HepG2 (cell line): ENCODE data around the gene ZC3H14. TPM values are rescaled to one million over a fixed set of nuclear protein-coding genes. Genes with fewer than 3 reads are reported as not detected.

Source experiments
- AHR ChIP-seq: IDR thresholded peaks from 2 replicates; pipeline ENCODE4 v1.6.1; 2018; ENCODE audit warnings: missing genetic modification reagents, missing compliant biosample characterization
- FUBP1 ChIP-seq: sonication (generic); formaldehyde crosslinking; IDR thresholded peaks from 2 replicates; pipeline ENCODE4 v1.5.1; 2020; ENCODE audit warnings: missing genetic modification reagents, mild to moderate bottlenecking, borderline replicate concordance
- KDM1A ChIP-seq: IDR thresholded peaks from 2 replicates; pipeline ENCODE4 v1.6.1; 2016; ENCODE audit warnings: missing compliant biosample characterization
- KDM5A ChIP-seq: fragments of 200-600 bp; sonication (generic); IDR thresholded peaks from 2 replicates; pipeline ENCODE4 v1.7.0; 2018; ENCODE audit warnings: antibody characterized with exemption, mild to moderate bottlenecking, low read length, borderline replicate concordance
- KLF9 ChIP-seq: IDR thresholded peaks from 2 replicates; pipeline ENCODE4 v1.6.1; 2016; ENCODE audit warnings: low read depth
- MBD4 ChIP-seq: IDR thresholded peaks from 2 replicates; pipeline ENCODE4 v1.6.1; 2012; ENCODE audit warnings: low read length, inconsistent platforms, borderline replicate concordance
- ZIK1 ChIP-seq: sonication (generic); formaldehyde crosslinking; IDR thresholded peaks from 2 replicates; pipeline ENCODE4 v1.5.0; 2020; ENCODE audit warnings: mild to moderate bottlenecking, low read depth, missing genetic modification reagents, borderline replicate concordance
- ZNF333 ChIP-seq: sonication (generic); formaldehyde crosslinking; IDR thresholded peaks from 2 replicates; pipeline ENCODE4 v1.4.0; 2020; ENCODE audit warnings: mild to moderate bottlenecking, missing genetic modification reagents, borderline replicate concordance
- polyA plus RNA-seq, 8 experiments: library from polyadenylated mRNA; depleted of rRNA in 3 of 8; stranded (reverse) in 7 of 8; unstranded in 1 of 8; fragments of >200 nt; fragmentation: Illumina TruSeq in 4 of 8; extraction: Trizol in 4 of 8; gene quantifications; 2 replicates each; pipeline versions ENCODE4 v1.2.1 to v1.2.3, GENCODE V29; 2011 to 2016; ENCODE audit warnings: low read depth in 4 of 8, missing spikeins in 1 of 8, mixed read lengths in 1 of 8; ENCODE audit not compliant: insufficient read depth in 1 of 8
- total RNA-seq, 5 experiments: library from RNA; depleted of rRNA; stranded (reverse); fragments of >200 nt; fragmentation: Illumina TruSeq; extraction: Trizol; gene quantifications; 2 replicates each; pipeline ENCODE4 v1.2.3, GENCODE V29; 2016; ENCODE audit warnings: low read depth in 1 of 5
- TF ChIP-seq, protein P1 (sequence below): sonication (generic); formaldehyde crosslinking; IDR thresholded peaks from 2 replicates; pipeline ENCODE4 v1.4.0; 2020; ENCODE audit warnings: missing genetic modification reagents, borderline replicate concordance
- TF ChIP-seq, protein P2 (sequence below): sonication (generic); formaldehyde crosslinking; conservative IDR thresholded peaks from 2 replicates; pipeline ENCODE4 v1.4.0; 2020; ENCODE audit warnings: missing genetic modification reagents
- TF ChIP-seq, protein P3 (sequence below): sonication (generic); formaldehyde crosslinking; IDR thresholded peaks from 2 replicates; pipeline ENCODE4 v1.4.0; 2020; ENCODE audit warnings: missing genetic modification reagents

Gene ZC3H14
- total and polyA plus RNA-seq, 2 of the 13 experiments (the other 11 are each of a cell fraction or from before 2014, with no cell fraction given): 65.1 to 67.5 TPM

DNA sequence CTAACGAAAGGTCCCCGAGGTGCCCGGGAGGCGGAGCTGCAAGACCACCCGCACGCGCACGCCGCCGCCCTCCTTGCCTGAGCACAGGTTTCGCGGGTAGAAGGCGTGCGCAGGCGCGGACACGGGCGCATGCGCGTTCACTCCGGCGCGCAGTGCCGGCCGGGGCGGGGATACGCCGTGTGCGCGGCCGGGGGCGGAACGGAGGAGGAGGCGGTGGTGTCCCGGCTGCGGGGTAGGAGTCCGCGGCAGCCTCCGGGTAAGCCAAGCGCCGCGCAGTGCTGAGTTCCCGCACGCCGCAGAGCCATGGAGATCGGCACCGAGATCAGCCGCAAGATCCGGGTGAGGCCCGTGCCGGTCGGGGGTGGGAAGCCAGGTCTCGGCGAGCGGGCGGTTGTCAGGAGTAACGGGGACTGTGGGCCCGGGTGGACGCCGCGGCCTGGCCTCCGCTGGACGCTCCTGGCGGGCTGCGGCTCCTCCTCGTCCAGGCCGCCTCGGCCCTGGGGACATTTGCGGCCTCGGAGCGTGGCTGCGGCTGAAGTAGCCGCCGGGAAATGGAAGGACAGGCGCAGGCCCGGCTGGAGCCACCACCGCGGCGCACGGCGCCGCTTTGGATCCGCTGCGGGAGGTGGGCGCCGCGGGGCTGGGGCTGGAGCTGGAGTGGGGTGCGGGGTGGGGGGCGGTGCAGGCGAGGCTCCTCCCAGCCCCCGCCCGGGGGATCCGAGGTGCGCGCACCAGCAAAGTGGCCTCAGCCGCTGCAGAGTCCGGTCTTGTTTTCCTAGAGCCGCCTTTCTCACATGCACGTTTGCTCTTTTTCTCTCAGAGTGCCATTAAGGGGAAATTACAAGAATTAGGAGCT is at the start of gene ZC3H14 (continued):
- TF ChIP-seq, protein P1, sequence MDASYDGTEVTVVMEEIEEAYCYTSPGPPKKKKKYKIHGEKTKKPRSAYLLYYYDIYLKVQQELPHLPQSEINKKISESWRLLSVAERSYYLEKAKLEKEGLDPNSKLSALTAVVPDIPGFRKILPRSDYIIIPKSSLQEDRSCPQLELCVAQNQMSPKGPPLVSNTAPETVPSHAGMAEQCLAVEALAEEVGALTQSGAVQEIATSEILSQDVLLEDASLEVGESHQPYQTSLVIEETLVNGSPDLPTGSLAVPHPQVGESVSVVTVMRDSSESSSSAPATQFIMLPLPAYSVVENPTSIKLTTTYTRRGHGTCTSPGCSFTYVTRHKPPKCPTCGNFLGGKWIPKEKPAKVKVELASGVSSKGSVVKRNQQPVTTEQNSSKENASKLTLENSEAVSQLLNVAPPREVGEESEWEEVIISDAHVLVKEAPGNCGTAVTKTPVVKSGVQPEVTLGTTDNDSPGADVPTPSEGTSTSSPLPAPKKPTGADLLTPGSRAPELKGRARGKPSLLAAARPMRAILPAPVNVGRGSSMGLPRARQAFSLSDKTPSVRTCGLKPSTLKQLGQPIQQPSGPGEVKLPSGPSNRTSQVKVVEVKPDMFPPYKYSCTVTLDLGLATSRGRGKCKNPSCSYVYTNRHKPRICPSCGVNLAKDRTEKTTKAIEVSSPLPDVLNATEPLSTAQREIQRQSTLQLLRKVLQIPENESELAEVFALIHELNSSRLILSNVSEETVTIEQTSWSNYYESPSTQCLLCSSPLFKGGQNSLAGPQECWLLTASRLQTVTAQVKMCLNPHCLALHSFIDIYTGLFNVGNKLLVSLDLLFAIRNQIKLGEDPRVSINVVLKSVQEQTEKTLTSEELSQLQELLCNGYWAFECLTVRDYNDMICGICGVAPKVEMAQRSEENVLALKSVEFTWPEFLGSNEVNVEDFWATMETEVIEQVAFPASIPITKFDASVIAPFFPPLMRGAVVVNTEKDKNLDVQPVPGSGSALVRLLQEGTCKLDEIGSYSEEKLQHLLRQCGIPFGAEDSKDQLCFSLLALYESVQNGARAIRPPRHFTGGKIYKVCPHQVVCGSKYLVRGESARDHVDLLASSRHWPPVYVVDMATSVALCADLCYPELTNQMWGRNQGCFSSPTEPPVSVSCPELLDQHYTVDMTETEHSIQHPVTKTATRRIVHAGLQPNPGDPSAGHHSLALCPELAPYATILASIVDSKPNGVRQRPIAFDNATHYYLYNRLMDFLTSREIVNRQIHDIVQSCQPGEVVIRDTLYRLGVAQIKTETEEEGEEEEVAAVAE (CRISPR knock-in tag): no peak
- TF ChIP-seq AHR (CRISPR knock-in tag) (no peak), ZIK1 (CRISPR knock-in tag) (0 out of 2 replicates have a peak, but pooled peaks have one; percentile 57), ZNF333 (peak; percentile 73), KLF9 (no peak), KDM1A (CRISPR knock-in tag) (peak; percentile 24; the same call in 1 of the 2 replicates), KDM5A (peak; percentile 72; the same call in 1 of the 2 replicates), FUBP1 (CRISPR knock-in tag) (no peak), MBD4 (no peak)
- TF ChIP-seq, protein P2, sequence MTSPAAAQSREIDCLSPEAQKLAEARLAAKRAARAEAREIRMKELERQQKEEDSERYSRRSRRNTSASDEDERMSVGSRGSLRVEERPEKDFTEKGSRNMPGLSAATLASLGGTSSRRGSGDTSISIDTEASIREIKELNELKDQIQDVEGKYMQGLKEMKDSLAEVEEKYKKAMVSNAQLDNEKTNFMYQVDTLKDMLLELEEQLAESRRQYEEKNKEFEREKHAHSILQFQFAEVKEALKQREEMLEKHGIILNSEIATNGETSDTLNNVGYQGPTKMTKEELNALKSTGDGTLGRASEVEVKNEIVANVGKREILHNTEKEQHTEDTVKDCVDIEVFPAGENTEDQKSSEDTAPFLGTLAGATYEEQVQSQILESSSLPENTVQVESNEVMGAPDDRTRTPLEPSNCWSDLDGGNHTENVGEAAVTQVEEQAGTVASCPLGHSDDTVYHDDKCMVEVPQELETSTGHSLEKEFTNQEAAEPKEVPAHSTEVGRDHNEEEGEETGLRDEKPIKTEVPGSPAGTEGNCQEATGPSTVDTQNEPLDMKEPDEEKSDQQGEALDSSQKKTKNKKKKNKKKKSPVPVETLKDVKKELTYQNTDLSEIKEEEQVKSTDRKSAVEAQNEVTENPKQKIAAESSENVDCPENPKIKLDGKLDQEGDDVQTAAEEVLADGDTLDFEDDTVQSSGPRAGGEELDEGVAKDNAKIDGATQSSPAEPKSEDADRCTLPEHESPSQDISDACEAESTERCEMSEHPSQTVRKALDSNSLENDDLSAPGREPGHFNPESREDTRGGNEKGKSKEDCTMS (CRISPR knock-in tag): no peak
- TF ChIP-seq, protein P3, sequence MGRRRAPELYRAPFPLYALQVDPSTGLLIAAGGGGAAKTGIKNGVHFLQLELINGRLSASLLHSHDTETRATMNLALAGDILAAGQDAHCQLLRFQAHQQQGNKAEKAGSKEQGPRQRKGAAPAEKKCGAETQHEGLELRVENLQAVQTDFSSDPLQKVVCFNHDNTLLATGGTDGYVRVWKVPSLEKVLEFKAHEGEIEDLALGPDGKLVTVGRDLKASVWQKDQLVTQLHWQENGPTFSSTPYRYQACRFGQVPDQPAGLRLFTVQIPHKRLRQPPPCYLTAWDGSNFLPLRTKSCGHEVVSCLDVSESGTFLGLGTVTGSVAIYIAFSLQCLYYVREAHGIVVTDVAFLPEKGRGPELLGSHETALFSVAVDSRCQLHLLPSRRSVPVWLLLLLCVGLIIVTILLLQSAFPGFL (CRISPR knock-in tag): 0 out of 2 replicates have a peak, but pooled peaks have one; percentile 80
